Peyer's patch (tissue), 4 donors: ENCODE results near the gene TCAP.

Experiments
- POLR2A ChIP-seq, 2 donors: fragments of 450-650 bp; IDR thresholded peaks; one replicate each; pipeline ENCODE4 v1.5.1; 2017; ENCODE audit warnings: antibody characterized with exemption in 2 of 2, mild to moderate bottlenecking in 2 of 2, moderate library complexity in 2 of 2
- TF ChIP-seq, protein P1 (sequence below), 6 experiments: fragments of 450-650 bp in 4 of 6; fragments of 200-600 bp in 2 of 6; sonication (generic) in 1 of 6; IDR thresholded peaks; one replicate each; pipeline ENCODE4 v1.5.1; 2017 to 2019; ENCODE audit warnings: antibody characterized with exemption in 6 of 6, mild to moderate bottlenecking in 3 of 6, moderate library complexity in 1 of 6

DNA sequence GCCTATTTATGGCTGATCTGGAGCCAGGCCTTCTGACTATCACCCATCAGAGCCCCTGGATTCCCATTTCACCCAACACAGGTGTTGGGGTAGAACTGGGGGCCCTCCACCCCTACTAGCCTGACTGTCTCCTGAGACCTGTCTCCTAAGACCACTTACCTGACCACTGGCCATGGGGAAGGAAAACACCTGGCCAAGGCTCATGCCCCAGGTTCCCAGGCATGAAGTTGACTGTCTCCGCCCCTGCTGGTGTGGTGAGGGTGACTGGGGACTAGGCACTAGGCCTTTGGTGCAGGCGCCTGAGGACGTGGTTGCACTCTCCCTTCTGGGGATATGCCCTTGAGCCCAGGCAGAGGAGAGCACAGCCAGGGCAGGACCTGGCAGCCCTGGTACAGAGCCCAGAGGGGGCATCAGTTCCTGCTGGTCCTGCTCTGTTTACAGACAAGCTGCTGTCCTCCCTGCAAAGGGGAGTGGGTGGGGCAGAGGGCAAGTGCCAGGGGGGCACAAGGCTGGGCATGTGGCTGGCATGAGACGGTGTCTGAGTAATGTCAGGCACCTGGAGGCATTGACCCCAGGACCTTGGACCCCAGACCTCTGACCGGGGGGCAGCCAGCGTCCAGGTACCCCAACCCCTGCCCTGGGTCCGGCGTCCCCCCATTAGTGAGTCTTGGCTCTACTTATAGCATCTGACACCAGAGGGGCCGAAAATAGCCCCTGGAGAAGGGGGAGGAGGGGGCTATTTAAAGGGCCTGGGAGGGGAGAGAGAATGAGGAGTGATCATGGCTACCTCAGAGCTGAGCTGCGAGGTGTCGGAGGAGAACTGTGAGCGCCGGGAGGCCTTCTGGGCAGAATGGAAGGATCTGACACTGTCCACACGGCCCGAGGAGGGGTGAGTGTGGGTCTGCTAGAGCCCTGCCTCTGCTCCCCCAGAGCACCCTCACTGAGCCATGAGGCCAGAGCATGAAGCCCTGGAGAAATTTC lies at the start of gene TCAP:
- TF ChIP-seq, protein P1, sequence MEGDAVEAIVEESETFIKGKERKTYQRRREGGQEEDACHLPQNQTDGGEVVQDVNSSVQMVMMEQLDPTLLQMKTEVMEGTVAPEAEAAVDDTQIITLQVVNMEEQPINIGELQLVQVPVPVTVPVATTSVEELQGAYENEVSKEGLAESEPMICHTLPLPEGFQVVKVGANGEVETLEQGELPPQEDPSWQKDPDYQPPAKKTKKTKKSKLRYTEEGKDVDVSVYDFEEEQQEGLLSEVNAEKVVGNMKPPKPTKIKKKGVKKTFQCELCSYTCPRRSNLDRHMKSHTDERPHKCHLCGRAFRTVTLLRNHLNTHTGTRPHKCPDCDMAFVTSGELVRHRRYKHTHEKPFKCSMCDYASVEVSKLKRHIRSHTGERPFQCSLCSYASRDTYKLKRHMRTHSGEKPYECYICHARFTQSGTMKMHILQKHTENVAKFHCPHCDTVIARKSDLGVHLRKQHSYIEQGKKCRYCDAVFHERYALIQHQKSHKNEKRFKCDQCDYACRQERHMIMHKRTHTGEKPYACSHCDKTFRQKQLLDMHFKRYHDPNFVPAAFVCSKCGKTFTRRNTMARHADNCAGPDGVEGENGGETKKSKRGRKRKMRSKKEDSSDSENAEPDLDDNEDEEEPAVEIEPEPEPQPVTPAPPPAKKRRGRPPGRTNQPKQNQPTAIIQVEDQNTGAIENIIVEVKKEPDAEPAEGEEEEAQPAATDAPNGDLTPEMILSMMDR (IDR thresholded peaks at IDR 0.05): no peak
- no peak for TF ChIP-seq POLR2A (IDR thresholded peaks at IDR 0.05)
